ENCODE measurements around the gene MBD3L5. TPM values are rescaled to one million over a fixed set of nuclear protein-coding genes. Genes with fewer than 3 reads are reported as not detected.
"Not testable (repeated sequence)": the region's sequence is repeated elsewhere in the genome, so short reads cannot be mapped to it uniquely, and the experiment has no call there.

Gene MBD3L5
- total and polyA plus RNA-seq, 4 donors = not detected

DNA sequence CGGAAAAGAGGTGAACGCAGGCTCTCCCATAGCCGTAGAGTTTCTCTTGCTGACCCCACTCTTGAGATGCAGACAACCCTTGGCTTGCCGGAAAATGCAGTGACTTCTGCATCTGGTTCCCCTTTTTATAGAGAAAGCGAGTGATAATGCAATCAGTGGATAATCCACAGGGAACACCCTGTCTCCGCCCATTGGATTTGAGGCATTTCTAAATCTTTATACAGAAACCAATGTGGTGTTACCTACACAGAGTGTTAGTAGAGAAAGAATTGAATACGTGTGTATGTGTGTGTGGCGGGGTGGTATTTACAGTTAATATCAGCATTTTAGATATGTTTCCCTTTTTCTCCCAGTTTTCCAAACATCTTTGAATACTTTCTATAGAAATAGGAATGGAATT, 28.2 kb downstream of the MBD3L5 start, which contains the start of gene MBD3L3:
MBD3L3 (minus strand) TSS at position 101 of the 400 bp plus-strand sequence; CDS start at position 30, 71 bp downstream.
- not testable (repeated sequence) for H3K27ac ChIP-seq (ENCODE audit: low read depth in 1 of 2, low read length in 2 of 2); H3K27me3 ChIP-seq (ENCODE audit: control insufficient read depth in 4 of 4, insufficient read depth in 4 of 4, low read length in 3 of 4); DNase-seq (ENCODE audit: low spot score); H3K4me1 ChIP-seq (ENCODE audit: control insufficient read depth in 4 of 4, insufficient read depth in 4 of 4, low read length in 3 of 4); H3K9me3 ChIP-seq (ENCODE audit: control insufficient read depth in 4 of 4, low read length in 3 of 4); H3K36me3 ChIP-seq (ENCODE audit: control insufficient read depth in 4 of 4, insufficient read depth in 3 of 4, low read depth in 1 of 4, low read length in 3 of 4); H3K9ac ChIP-seq (ENCODE audit: low read depth in 1 of 2, low read length in 2 of 2); H3K4me3 ChIP-seq (ENCODE audit: low read depth in 1 of 3, low read length in 3 of 3)
- no CpG with 5 or more reads among the region's 8 CpGs for WGBS

DNA sequence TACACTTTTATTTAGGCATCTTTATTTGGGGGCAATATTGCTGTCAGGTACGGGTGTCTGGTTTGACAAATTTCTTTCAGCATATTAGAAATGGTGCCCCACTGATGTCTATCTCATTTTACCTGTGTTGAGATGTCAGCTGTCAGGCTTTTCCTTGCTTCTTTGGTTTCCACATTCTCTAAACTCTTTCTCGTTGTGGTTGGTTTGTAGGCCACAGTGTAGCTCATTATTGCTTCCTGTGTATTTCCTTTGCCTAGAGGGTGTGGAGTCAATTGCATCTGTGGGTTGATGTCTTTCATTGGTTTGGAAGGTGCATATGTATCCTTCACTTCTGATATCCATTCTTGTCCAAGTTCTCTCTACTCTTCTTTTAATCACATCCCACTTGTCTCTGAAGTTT, 29.6 kb downstream of the MBD3L5 start:
- not testable (repeated sequence) for H3K4me3 ChIP-seq (ENCODE audit: low read depth in 1 of 3, low read length in 3 of 3)

DNA sequence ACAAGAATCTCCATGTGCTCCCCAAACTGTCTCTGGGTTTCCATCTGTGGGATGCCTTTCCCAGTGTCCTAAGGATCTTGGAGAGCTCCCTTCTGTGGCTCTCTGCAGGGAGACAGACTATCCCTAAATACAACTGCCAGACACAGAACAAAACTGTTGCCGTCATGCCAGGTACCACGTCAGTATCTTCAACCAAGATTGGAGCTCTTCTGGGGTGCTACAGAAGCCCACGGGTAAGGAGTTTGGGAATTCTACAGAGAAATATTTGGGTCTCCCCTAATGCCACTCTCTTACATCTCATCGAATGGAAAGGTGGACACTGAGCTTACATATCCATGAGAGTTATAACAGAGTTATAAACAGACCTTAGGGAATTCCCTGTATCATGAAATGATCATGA, 33.0 kb downstream of the MBD3L5 start:
- Histone ChIP-seq H3K27ac (ENCODE audit: low read depth in 1 of 2, low read length in 2 of 2) (no peak overlapping the region), H3K4me1 (ENCODE audit: control insufficient read depth in 4 of 4, insufficient read depth in 4 of 4, low read length in 3 of 4) (no peaks in the 10 kb centered on the region), H3K27me3 (ENCODE audit: control insufficient read depth in 4 of 4, insufficient read depth in 4 of 4, low read length in 3 of 4) (no peaks in the 10 kb centered on the region), H3K4me3 (ENCODE audit: low read depth in 1 of 3, low read length in 3 of 3) (no peak overlapping the region), H3K36me3 (ENCODE audit: control insufficient read depth in 4 of 4, insufficient read depth in 3 of 4, low read depth in 1 of 4, low read length in 3 of 4) (no peaks in the 10 kb centered on the region), H3K9ac (ENCODE audit: low read depth in 1 of 2, low read length in 2 of 2) (no peak overlapping the region), H3K9me3 (ENCODE audit: control insufficient read depth in 4 of 4, low read length in 3 of 4) (no peaks in the 10 kb centered on the region)
- TF ChIP-seq SP1 (IDR thresholded peaks at IDR 0.05) (no peak), NR2F2 (IDR thresholded peaks at IDR 0.05) (no peak), RAD21 (IDR thresholded peaks at IDR 0.05) (no peak), FOXA2 (IDR thresholded peaks at IDR 0.05) (no peak), TAF1 (conservative IDR thresholded peaks at IDR 0.05) (no peak), FOXA1 (IDR thresholded peaks at IDR 0.05) (no peak), YY1 (IDR thresholded peaks at IDR 0.05) (no peak), JUND (IDR thresholded peaks at IDR 0.05) (no peak), GABPA (IDR thresholded peaks at IDR 0.05 in 1 of 2, conservative IDR thresholded peaks at IDR 0.05 in 1 of 2) (no peak)
- TF ChIP-seq, protein P1, sequence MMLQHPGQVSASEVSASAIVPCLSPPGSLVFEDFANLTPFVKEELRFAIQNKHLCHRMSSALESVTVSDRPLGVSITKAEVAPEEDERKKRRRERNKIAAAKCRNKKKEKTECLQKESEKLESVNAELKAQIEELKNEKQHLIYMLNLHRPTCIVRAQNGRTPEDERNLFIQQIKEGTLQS (IDR thresholded peaks at IDR 0.05) = no peak
- TF ChIP-seq, protein P2, sequence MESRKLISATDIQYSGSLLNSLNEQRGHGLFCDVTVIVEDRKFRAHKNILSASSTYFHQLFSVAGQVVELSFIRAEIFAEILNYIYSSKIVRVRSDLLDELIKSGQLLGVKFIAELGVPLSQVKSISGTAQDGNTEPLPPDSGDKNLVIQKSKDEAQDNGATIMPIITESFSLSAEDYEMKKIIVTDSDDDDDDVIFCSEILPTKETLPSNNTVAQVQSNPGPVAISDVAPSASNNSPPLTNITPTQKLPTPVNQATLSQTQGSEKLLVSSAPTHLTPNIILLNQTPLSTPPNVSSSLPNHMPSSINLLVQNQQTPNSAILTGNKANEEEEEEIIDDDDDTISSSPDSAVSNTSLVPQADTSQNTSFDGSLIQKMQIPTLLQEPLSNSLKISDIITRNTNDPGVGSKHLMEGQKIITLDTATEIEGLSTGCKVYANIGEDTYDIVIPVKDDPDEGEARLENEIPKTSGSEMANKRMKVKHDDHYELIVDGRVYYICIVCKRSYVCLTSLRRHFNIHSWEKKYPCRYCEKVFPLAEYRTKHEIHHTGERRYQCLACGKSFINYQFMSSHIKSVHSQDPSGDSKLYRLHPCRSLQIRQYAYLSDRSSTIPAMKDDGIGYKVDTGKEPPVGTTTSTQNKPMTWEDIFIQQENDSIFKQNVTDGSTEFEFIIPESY (IDR thresholded peaks at IDR 0.05) = no peak
- TF ChIP-seq, protein P3, sequence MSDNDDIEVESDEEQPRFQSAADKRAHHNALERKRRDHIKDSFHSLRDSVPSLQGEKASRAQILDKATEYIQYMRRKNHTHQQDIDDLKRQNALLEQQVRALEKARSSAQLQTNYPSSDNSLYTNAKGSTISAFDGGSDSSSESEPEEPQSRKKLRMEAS (IDR thresholded peaks at IDR 0.05) = no peak
- TF ChIP-seq, protein P4, sequence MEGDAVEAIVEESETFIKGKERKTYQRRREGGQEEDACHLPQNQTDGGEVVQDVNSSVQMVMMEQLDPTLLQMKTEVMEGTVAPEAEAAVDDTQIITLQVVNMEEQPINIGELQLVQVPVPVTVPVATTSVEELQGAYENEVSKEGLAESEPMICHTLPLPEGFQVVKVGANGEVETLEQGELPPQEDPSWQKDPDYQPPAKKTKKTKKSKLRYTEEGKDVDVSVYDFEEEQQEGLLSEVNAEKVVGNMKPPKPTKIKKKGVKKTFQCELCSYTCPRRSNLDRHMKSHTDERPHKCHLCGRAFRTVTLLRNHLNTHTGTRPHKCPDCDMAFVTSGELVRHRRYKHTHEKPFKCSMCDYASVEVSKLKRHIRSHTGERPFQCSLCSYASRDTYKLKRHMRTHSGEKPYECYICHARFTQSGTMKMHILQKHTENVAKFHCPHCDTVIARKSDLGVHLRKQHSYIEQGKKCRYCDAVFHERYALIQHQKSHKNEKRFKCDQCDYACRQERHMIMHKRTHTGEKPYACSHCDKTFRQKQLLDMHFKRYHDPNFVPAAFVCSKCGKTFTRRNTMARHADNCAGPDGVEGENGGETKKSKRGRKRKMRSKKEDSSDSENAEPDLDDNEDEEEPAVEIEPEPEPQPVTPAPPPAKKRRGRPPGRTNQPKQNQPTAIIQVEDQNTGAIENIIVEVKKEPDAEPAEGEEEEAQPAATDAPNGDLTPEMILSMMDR (IDR thresholded peaks at IDR 0.05; ENCODE audit: low read depth, low read length, missing input control) = no peak
- no peak for DNase-seq (ENCODE audit: low spot score)
- WGBS = 75% methylated on average over 4 of the region's 4 CpGs

More for the DNA sequence above, 29.6 kb downstream of the MBD3L5 start:
- H3K36me3 ChIP-seq (ENCODE audit: control insufficient read depth in 4 of 4, insufficient read depth in 3 of 4, low read depth in 1 of 4, low read length in 3 of 4); DNase-seq (ENCODE audit: low spot score); H3K27me3 ChIP-seq (ENCODE audit: control insufficient read depth in 4 of 4, insufficient read depth in 4 of 4, low read length in 3 of 4); H3K4me1 ChIP-seq (ENCODE audit: control insufficient read depth in 4 of 4, insufficient read depth in 4 of 4, low read length in 3 of 4); H3K9ac ChIP-seq (ENCODE audit: low read depth in 1 of 2, low read length in 2 of 2); H3K27ac ChIP-seq (ENCODE audit: low read depth in 1 of 2, low read length in 2 of 2); H3K9me3 ChIP-seq (ENCODE audit: control insufficient read depth in 4 of 4, low read length in 3 of 4): not testable (repeated sequence)
- whole genome bisulfite sequencing = 67% methylated on average over 1 of the region's 2 CpGs
